Measurements from ENCODE around the gene SGMS1.

Gene SGMS1

DNA sequence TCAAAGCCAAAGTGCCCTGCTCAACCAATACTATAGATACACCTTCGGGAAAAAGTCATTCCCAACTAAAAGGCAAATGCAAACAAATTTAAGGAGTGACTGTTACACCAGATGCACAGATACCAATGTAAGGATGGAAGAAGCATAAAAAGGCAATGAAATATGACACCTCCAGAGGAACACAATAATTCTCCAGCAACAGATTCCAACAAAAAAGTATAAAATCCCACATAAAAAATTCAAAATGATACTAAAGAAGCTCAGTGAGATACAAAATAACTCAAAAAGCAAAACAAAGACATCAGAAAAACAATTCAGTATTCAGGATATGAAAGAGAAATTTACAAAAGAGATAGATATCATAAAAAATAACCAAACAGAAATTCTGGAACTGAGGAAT is 328.4 kb downstream of the SGMS1 start:
- TF ChIP-seq, protein P1, sequence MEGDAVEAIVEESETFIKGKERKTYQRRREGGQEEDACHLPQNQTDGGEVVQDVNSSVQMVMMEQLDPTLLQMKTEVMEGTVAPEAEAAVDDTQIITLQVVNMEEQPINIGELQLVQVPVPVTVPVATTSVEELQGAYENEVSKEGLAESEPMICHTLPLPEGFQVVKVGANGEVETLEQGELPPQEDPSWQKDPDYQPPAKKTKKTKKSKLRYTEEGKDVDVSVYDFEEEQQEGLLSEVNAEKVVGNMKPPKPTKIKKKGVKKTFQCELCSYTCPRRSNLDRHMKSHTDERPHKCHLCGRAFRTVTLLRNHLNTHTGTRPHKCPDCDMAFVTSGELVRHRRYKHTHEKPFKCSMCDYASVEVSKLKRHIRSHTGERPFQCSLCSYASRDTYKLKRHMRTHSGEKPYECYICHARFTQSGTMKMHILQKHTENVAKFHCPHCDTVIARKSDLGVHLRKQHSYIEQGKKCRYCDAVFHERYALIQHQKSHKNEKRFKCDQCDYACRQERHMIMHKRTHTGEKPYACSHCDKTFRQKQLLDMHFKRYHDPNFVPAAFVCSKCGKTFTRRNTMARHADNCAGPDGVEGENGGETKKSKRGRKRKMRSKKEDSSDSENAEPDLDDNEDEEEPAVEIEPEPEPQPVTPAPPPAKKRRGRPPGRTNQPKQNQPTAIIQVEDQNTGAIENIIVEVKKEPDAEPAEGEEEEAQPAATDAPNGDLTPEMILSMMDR (IDR thresholded peaks at IDR 0.05; ENCODE audit: insufficient read depth, low read depth, low read length, missing control alignments) = no peak
- no peak for DNase-seq (ENCODE audit: low read depth)
- H3K4me3 ChIP-seq (ENCODE audit: low read depth, low read length) = no peak overlapping the region

DNA sequence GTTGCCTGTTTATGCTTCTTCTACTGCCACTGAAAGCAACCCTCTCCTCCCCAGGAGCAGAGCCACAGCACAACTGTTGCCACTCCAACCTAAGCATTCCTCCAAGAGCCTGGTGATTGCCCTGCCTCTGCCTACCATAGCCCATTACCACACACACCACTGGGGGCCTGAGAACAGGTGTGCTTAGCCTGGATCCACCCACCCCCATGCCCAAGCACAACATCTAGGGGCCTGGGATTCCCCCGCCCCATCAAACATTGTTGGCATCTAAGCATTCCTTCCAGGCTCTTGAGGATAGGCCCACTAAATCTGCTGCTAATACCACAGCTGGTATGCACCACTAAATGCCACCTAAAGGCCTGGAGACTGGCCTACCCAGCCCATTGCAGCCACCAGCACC is 329.2 kb downstream of the SGMS1 start:
- no peak for DNase-seq (ENCODE audit: low read depth)
- H3K4me3 ChIP-seq (ENCODE audit: low read depth, low read length) = no peak overlapping the region
- TF ChIP-seq, protein P1 (IDR thresholded peaks at IDR 0.05; ENCODE audit: insufficient read depth, low read depth, low read length, missing control alignments) = no peak

DNA sequence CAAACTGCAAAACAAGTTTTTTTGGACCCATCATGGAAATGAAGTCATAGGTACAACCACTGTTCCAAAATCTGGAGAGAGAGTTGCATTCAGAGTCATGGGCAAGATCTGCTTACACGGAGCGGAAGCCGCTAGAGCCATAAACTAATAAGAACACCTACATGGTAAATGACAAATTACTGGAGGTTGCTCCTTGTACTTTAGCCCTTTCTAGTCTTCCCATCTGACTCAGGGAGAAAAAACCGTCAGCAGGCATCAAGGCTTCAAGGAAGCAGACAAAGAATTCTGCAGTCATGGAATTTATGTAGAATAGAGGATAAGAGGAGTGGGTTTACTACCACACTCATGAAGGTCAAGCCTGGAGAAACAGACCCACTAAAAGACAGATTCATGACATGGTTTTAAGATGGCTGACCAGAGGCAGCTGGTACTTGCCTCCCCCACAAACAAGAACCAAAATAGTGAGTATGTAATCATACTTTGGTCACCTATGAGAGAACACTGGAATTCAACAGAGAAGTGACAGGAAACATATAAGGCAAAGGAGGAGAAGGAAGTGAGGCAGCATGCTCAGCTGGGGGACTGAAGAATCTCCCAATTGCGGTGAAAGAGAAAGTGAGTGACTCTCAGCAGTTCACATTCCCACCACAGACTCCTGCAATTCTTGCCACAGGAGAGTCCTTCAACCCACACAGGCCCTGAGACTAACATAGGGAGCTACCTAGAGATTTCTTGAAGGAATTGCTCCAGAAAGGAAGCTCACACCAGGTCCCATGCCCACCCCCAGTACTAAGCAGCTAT is 330.0 kb downstream of the SGMS1 start:
- TF ChIP-seq, protein P1 (IDR thresholded peaks at IDR 0.05; ENCODE audit: insufficient read depth, low read depth, low read length, missing control alignments) = no peak
- H3K4me3 ChIP-seq (ENCODE audit: low read depth, low read length) = no peak overlapping the region
- DNase-seq (ENCODE audit: low read depth) = no peak

DNA sequence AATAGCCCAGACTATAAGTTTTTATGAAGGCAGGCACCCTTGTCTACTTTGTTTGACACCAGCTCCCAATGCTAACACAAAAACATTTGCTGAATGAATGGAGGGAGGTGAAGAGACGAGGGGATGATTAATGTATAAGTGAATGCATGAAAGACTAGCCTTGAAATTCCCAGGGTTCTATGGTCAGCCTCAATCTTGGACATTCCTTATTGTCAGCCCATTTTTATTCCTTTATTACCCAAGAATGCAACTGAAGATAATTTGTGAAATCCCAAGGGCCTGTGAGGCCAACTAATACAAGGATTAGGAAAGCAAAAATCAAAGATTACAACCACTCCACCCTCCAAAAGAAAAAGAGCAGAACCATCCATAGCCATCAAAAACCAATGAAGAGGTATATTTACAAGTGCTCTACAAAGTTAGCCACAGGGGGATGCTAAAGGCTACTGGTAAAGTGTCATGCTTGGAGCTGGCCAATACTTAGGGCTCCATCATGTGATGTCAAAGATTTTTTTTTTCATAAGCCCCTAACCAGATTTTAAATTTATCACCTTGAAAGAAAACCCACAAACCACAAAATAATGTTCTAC is 332.4 kb downstream of the SGMS1 start:
- H3K4me3 ChIP-seq (ENCODE audit: low read depth, low read length) = no peak overlapping the region
- peak; percentile 39 for DNase-seq (ENCODE audit: low read depth)
- TF ChIP-seq, protein P1 (IDR thresholded peaks at IDR 0.05; ENCODE audit: insufficient read depth, low read depth, low read length, missing control alignments) = peak; percentile 54

DNA sequence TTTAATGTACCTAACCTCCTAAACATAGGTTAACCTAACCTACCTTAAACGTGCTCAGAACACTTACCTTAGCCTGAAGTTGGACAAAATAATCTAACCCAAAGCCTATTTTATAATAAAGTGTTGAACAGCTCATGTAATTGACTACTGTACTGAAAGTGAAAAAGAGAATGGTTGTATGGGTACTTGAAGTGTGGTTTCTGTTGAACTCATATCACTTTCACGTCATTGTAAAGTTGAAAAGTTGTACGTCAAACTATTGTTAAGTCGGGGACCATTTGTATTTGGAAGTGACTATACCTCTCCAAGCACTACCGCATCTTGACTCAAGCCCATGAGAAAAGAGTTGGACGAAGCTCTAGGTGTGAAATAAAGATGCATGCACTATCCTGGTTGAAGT is 334.6 kb downstream of the SGMS1 start:
- TF ChIP-seq, protein P1 (IDR thresholded peaks at IDR 0.05; ENCODE audit: insufficient read depth, low read depth, low read length, missing control alignments) = no peak
- no peak for DNase-seq (ENCODE audit: low read depth)

DNA sequence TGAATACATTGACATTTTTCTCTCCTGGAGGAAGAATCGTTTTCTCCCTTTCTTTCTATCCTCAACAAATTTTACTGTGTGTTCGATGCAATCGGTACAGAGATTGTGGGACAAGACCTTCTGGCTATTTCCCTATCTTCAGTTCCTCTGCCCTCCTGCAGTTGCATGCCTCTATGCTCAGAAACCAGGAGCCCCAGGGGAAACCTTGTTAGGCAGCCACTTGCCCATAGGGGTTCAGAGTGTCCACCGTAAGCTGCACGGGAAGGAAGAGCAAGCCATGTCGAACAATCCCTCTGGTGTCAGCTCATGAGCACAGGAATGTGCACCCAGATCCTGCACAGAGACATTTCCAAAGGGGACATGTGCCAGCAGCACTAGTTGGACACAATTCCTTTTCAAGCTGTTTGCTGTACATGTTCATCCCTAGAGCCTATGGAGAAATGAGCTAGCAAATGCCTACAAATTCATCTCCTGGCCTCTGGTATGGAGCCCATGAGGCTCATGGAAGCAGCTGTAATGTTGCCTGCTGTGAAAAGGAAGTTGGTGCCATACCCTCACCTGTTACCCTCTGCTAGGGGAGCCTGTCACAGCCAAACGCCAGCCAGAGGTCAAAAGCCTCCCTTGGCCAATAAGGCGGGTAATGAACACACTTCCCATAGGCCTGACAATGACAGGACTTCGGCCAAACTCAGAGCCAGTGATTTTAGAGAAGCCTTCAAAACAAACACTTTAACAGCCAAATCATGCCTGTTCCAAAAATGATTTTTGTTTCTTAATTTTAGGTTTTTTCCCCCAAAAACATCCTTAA is 336.6 kb downstream of the SGMS1 start:
- no peak overlapping the region for H3K4me3 ChIP-seq (ENCODE audit: low read depth, low read length)
- TF ChIP-seq, protein P1 (IDR thresholded peaks at IDR 0.05; ENCODE audit: insufficient read depth, low read depth, low read length, missing control alignments) = no peak
- no peak for DNase-seq (ENCODE audit: low read depth)

More for the DNA sequence above, 334.6 kb downstream of the SGMS1 start:
- no peak overlapping the region for H3K4me3 ChIP-seq (ENCODE audit: low read depth, low read length)
